CD4-positive, alpha-beta T cell treated with Interferon gamma for 1 hour (primary cell): ENCODE measurements around the gene GALNTL6.
"Not testable (repeated sequence)": the region's sequence is repeated elsewhere in the genome, so short reads cannot be mapped to it uniquely, and the experiment has no call there.

Source experiments
- DNase-seq: peaks from one replicate; pipeline ENCODE4 v3.0.0-alpha.2; 2020

The GALNTL6 gene

DNA sequence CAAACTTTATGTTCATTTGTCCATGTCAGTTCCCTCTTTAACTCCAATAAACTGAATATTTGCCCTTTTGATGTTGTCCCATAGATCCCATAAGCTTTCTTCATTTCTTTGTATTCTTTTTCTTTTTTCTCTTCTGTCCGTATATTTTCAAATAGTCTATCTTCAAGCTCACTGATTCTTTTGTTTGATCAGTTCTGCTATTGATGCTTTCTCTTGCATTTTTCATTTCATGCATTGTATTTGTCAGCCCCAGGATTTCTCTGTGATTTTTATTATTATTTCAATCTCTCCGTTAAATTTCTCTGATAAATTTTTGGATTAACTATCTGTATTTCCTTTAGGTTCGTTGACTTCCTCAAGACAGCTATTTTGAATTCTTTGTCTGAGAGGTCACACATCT is 1082.5 kb downstream of the GALNTL6 start:
- DNase-seq = no peak

GRCh38 chr4:172897046-172897445 is 1083.8 kb downstream of the GALNTL6 start:
- DNase-seq = no peak

- DNase-seq = no peak
Measured at GRCh38 chr4:172898715-172899114, 1085.5 kb downstream of the GALNTL6 start.

- no peak for DNase-seq
Measured at GRCh38 chr4:172899861-172900260, 1086.7 kb downstream of the GALNTL6 start.

- DNase-seq = no peak
Measured at GRCh38 chr4:172900900-172901299, 1087.7 kb downstream of the GALNTL6 start.

GRCh38 chr4:172912468-172912867 is 1099.3 kb downstream of the GALNTL6 start:
- not testable (repeated sequence) for DNase-seq

- not testable (repeated sequence) for DNase-seq
Measured at GRCh38 chr4:172917403-172917802, 1104.2 kb downstream of the GALNTL6 start.

DNA sequence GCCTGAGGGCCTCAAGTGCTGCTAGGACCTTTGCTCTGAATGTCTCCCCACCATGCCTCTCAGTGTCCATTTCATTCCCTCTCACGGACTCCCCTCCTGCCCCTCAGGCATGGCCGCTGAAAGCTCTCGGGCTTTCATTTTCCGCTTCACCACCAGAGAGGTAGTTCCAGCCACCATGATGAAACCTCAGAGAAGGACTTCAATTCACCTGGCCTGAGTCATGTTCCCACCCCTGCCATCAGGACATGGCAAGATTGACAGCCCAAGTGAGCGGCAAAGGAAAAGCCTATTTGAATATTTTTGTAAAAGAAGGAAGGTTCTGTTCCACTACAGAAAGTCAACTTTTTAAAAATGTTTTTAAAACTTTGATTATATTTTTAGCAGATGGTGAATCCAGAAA is 1106.1 kb downstream of the GALNTL6 start:
- DNase-seq = no peak

DNA sequence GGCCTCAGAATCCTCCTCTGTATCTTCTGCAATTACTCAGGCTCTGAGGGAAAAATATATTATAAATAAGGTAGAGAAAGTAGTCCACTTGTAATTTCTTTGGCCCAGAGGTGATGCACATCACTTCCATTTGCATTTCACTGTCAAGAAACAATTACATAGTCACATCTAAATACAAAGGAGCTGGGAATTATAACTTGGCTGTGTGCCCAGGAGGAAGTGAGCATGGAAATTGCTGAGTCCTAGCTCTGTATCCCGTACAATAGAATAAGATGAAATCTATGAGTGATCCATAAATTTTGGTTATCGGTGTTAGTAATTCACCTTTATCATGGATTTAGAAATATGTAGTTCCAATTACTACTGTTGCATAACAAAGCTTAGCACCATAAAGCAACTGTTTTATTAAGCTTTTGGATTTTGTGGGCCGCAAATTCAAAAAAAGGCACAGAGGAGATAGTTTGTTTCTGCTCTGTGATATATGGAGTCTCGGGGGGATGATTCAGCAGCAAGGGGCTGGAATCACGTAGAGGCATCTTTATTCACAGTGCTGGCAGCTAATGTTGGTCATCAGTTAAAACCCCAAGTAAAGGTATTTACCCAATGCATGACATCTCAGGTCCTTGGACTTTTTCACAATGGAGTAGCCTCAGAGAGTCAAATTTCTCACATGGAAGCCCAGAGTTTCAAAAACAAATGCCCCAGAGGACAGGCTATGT is 1114.1 kb downstream of the GALNTL6 start:
- no peak for DNase-seq

DNA sequence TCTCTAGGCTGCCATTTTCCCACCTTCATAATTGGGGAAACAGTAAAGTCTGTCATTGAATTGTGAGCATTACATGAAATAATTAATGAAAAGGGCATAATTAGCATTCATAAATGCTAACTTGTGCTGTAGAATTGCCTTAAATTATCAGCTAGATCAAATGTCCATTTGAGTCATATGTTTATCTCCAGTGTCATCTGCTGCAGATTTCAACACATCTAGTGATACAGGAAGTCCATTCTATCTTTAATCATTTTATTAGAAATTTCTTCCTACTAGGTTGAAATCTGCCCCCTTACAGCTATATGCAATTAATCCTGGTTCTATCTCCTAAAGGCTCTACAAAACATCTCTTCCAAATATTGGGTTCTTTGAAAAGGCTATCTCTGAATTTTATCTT is 1115.1 kb downstream of the GALNTL6 start:
- no peak for DNase-seq

- no peak for DNase-seq
Measured at GRCh38 chr4:172938072-172938829, 1125.0 kb downstream of the GALNTL6 start.

GRCh38 chr4:172938870-172939269 is 1125.7 kb downstream of the GALNTL6 start:
- DNase-seq = no peak

- no peak for DNase-seq
Measured at GRCh38 chr4:172942840-172943239, 1129.6 kb downstream of the GALNTL6 start.

- no peak for DNase-seq
Measured at GRCh38 chr4:172945611-172946010, 1132.4 kb downstream of the GALNTL6 start.

- DNase-seq = no peak
Measured at GRCh38 chr4:172946503-172946902, 1133.3 kb downstream of the GALNTL6 start.

DNA sequence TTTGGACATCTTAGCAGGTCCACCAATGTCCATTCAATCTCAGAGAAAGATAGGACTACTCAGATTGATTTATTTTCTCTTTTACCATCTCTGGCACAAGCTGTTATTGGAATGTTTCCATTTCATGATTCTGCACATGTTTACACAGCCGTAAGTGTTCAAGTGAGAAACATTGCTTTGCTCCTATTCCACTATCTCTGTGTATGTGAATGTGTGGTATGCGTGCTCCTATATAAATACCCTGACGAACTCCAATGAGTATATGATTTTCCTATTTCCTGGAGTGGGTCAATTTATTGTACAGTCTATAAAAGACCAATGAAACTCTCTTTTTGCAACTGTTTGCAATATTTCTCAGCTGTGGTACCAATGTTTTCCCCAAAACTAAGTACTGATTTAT is 1134.4 kb downstream of the GALNTL6 start:
- DNase-seq = no peak

- no peak for DNase-seq
Measured at GRCh38 chr4:172950990-172951389, 1137.8 kb downstream of the GALNTL6 start.

DNA sequence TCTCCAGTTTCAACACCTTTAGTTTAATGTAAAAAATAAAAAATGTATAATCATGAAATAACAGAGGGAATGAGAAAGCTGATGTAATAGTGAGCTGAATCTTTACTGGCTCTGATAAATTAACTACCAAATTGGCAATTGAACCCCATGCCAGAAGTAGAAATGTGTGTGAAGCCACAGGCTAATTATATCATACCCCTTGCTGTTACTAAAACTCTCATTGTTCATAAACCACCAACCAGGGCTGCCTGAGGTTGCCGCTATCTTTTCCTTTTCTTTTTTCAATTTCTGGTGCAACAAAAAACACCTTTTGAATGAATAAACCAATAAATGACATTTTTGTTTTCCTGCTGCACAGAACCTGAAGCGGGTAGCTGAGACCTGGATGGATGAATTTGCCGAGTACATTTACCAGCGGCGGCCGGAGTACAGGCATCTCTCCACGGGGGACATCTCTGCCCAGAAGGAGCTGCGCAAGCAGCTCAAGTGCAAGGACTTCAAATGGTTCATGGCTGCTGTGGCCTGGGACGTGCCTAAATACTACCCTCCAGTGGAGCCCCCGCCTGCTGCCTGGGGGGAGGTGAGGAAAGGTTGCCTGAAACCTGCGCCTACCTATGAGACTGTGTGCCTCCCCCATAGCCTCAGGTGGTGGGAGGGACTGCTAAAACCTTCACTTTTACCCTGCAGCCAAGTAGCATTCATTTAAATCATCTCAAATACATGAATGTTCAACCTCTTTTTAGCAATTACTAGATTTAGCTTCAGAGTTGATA is 1138.7 kb downstream of the GALNTL6 start:
- DNase-seq = no peak

- DNase-seq = no peak
Measured at GRCh38 chr4:172953896-172954568, 1140.8 kb downstream of the GALNTL6 start.

- not testable (repeated sequence) for DNase-seq
Measured at GRCh38 chr4:172956340-172956739, 1143.1 kb downstream of the GALNTL6 start.

- DNase-seq = no peak
Measured at GRCh38 chr4:172957216-172957615, 1144.0 kb downstream of the GALNTL6 start.

DNA sequence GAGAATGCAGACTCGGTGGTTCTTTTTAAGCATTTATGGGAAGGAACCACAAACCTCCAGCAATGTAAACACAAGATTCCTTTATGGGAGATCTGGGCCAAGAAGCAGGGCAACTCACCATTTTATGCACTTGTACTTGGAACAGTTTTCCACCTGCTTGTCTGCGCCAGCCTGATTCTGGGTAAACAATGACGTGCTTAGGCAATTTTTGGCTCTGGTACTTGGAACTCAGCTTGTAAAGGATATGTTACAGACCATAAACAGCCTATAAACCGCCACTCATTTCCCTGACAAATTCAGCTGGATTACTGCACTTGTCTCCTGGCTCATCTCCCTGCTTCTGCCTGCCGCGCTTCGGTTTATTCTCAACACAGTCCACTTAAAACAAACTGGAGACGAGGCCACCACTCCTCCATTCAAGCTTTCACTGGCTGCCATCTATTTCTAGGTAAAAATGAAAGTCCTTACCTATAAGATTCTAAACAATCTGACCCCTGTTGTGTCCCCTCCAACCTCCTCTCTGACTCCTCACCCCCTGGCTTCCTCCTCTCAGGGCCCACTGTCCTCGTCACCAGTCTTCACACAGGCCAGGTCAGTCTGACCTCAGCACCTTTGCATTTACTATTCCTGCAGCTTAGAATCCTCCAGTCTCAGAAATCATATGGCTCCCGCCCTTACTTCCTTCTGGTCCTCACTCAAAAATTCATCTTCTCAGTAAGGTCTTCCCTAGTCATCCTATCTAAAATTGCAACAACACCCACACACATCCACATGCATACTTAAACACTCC is 1149.6 kb downstream of the GALNTL6 start:
- no peak for DNase-seq
